Vagina (tissue), 2 donors: ENCODE measurements around the gene C2orf15.

Experiments
- CTCF ChIP-seq, 3 experiments: fragments of 450-650 bp in 2 of 3; fragments of 200-600 bp in 1 of 3; sonication (generic) in 1 of 3; IDR thresholded peaks; one replicate each; pipeline ENCODE4 v1.5.1; 2017 to 2019; ENCODE audit warnings: antibody characterized with exemption in 3 of 3, mild to moderate bottlenecking in 2 of 3, moderate library complexity in 2 of 3
- POLR2AphosphoS5 ChIP-seq, 2 donors: sonication (generic); formaldehyde crosslinking; IDR thresholded peaks; one replicate each; pipeline ENCODE4 v1.9.0; 2017; ENCODE audit warnings: antibody characterized with exemption in 2 of 2, mild to moderate bottlenecking in 2 of 2, low read depth in 1 of 2; ENCODE audit not compliant: insufficient read depth in 1 of 2

- no peak for TF ChIP-seq CTCF (IDR thresholded peaks at IDR 0.05)
- TF ChIP-seq POLR2AphosphoS5 (IDR thresholded peaks at IDR 0.05; ENCODE audit: insufficient read depth in 1 of 2, low read depth in 1 of 2): no peak
These were observed 18.1 kb downstream of the C2orf15 start for GRCh38 chr2:99159594-99159993.
